Chondrocyte (in vitro differentiated cells): ENCODE measurements around the gene OSGIN1. TPM values are rescaled to one million over a fixed set of nuclear protein-coding genes. Genes with fewer than 3 reads are reported as not detected.

ENCODE experiments used
- DNase-seq: peaks from one replicate; pipeline ENCODE4 v3.0.0; 2021; ENCODE audit warnings: mixed read lengths, low spot score
- H3K27ac Mint-ChIP-seq: one replicate; pipeline ENCODE4 v1.8.0; 2021; ENCODE audit warnings: mild to moderate bottlenecking, moderate library complexity, mixed read lengths; ENCODE audit not compliant: unreplicated experiment
- H3K27me3 Mint-ChIP-seq: 2 replicates; pipeline ENCODE4 v1.8.0; 2021; ENCODE audit warnings: low read depth, mixed read lengths
- H3K36me3 Mint-ChIP-seq: 2 replicates; pipeline ENCODE4 v1.8.0; 2021; ENCODE audit warnings: low read depth, mixed read lengths
- H3K4me1 Mint-ChIP-seq: 2 replicates; pipeline ENCODE4 v1.8.0; 2021; ENCODE audit warnings: low read depth, mild to moderate bottlenecking, mixed read lengths
- H3K4me3 Mint-ChIP-seq: one replicate; pipeline ENCODE4 v1.8.0; 2021; ENCODE audit warnings: mild to moderate bottlenecking, moderate library complexity, mixed read lengths; ENCODE audit not compliant: unreplicated experiment
- H3K9me3 Mint-ChIP-seq: 2 replicates; pipeline ENCODE4 v1.8.0; 2021; ENCODE audit warnings: low read depth, mixed read lengths
- total RNA-seq: library from RNA; stranded (reverse); gene quantifications from 3 replicates; pipeline ENCODE4 v1.2.1, GENCODE V29; 2021
- TF ChIP-seq, protein P1 (sequence below): fragments of 200-600 bp; sonication (generic); IDR thresholded peaks from 2 replicates; pipeline ENCODE4 v1.5.0; 2021; ENCODE audit warnings: antibody characterized with exemption, mild to moderate bottlenecking, moderate library complexity

OSGIN1 gene
- total RNA-seq, 1 donor from 2014 or later, result 2.5 TPM

DNA sequence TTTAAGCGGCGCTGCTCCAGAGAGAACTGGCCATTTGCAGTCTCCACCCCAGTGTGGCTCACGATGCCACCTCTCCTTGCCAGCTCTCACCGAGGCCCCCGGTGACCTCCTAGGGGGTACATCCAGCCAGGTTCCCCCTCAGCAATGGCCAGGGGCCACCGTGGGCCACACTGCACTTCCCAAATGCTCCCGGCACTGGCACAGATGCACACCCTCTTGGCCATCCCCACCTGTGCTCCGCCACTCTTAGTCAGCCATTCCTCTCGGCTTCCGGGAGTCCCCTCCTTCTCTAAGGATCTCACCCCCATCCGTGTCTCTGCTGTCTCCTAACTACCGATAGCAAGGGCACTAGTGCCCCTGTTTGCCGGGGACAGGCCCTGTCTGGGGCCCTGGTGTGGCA, 28.4 kb upstream of the OSGIN1 start:
- no peak overlapping the region for H3K27ac Mint-ChIP-seq
- H3K27me3 Mint-ChIP-seq, result no peaks in the 10 kb centered on the region
- no peak overlapping the region for H3K4me3 Mint-ChIP-seq
- no peaks in the 10 kb centered on the region for H3K9me3 Mint-ChIP-seq
- no peak for DNase-seq
- TF ChIP-seq, protein P1, sequence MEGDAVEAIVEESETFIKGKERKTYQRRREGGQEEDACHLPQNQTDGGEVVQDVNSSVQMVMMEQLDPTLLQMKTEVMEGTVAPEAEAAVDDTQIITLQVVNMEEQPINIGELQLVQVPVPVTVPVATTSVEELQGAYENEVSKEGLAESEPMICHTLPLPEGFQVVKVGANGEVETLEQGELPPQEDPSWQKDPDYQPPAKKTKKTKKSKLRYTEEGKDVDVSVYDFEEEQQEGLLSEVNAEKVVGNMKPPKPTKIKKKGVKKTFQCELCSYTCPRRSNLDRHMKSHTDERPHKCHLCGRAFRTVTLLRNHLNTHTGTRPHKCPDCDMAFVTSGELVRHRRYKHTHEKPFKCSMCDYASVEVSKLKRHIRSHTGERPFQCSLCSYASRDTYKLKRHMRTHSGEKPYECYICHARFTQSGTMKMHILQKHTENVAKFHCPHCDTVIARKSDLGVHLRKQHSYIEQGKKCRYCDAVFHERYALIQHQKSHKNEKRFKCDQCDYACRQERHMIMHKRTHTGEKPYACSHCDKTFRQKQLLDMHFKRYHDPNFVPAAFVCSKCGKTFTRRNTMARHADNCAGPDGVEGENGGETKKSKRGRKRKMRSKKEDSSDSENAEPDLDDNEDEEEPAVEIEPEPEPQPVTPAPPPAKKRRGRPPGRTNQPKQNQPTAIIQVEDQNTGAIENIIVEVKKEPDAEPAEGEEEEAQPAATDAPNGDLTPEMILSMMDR, result no peak
- H3K4me1 Mint-ChIP-seq, result peaks cover 10% of the 10 kb centered on the region
- H3K36me3 Mint-ChIP-seq, result peaks cover 13% of the 10 kb centered on the region

- no peak overlapping the region for H3K4me3 Mint-ChIP-seq
- no peaks in the 10 kb centered on the region for H3K27me3 Mint-ChIP-seq
- no peak for DNase-seq
- H3K36me3 Mint-ChIP-seq, result peaks cover 10% of the 10 kb centered on the region
- peaks cover 10% of the 10 kb centered on the region for H3K4me1 Mint-ChIP-seq
- no peaks in the 10 kb centered on the region for H3K9me3 Mint-ChIP-seq
- TF ChIP-seq, protein P1, result no peak
- H3K27ac Mint-ChIP-seq, result no peak overlapping the region
Measured at GRCh38 chr16:83925095-83925905, 27.7 kb upstream of the OSGIN1 start.

GRCh38 chr16:83925957-83926725, 26.9 kb upstream of the OSGIN1 start:
- no peaks in the 10 kb centered on the region for H3K27me3 Mint-ChIP-seq
- peaks cover 10% of the 10 kb centered on the region for H3K4me1 Mint-ChIP-seq
- peaks cover 3% of the 10 kb centered on the region for H3K36me3 Mint-ChIP-seq
- no peak overlapping the region for H3K27ac Mint-ChIP-seq
- DNase-seq, result no peak
- no peaks in the 10 kb centered on the region for H3K9me3 Mint-ChIP-seq
- no peak overlapping the region for H3K4me3 Mint-ChIP-seq
- TF ChIP-seq, protein P1, result no peak

DNA sequence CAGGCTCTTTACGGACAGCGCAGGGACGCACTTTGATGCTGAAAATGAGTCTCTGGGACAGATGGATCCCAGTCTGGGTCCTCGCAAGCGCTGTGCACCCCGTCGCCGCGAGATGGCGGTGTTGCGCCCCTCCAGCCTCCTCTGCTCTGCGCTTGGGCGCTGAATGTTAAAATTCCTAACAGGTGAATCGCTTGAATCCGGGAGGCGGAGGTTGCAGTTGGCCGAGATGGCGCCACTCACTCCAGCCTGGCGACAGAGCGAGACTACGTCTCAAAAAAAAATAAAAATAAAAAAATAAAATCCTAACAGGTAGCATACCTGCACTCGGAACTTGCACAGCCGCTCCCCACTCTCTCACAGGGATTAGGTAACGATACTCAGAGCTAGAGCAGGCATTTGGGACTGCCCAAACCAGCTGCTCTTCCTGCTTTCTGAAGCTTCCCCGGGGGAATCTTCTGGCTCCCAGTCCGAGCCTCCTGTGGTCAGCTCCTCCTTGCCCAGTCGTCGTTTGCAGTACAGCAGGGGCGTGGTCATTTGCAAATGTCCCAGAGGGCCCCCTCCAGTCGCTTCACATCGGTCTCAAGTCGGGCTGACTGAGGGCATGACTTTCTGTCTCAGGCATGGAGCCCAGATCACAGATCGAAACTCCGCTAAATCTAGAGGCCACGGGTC, 26.2 kb upstream of the OSGIN1 start:
- TF ChIP-seq, protein P1, result peak; percentile 97
- Mint-ChIP-seq H3K4me1 (peaks cover 10% of the 10 kb centered on the region), H3K27me3 (no peaks in the 10 kb centered on the region), H3K27ac (no peak overlapping the region), H3K36me3 (peaks cover 2% of the 10 kb centered on the region), H3K4me3 (peak overlapping the region; percentile 22), H3K9me3 (no peaks in the 10 kb centered on the region)
- no peak for DNase-seq
